ENCODE measurements around the gene MPG.

MPG gene

GRCh38 chr16:67183-67791 lies 10.7 kb upstream of the MPG start:
- no peak for TF ChIP-seq EGR1 (IDR thresholded peaks at IDR 0.05)
- TF ChIP-seq USF1 (IDR thresholded peaks at IDR 0.05), result no peak
- TF ChIP-seq NFIC (IDR thresholded peaks at IDR 0.05), result peak; percentile 52
- TF ChIP-seq MAX (IDR thresholded peaks at IDR 0.05), result no peak
- TF ChIP-seq CEBPB (IDR thresholded peaks at IDR 0.05), result no peak
- TF ChIP-seq CREB1 (IDR thresholded peaks at IDR 0.05; ENCODE audit: low read depth), result no peak
- TF ChIP-seq EP300 (IDR thresholded peaks at IDR 0.05; ENCODE audit: borderline replicate concordance), result no peak; the same call in 1 of the 2 replicates
- no peak for TF ChIP-seq ZBTB7A (IDR thresholded peaks at IDR 0.05; ENCODE audit: low read depth)
- TF ChIP-seq YY1 (IDR thresholded peaks at IDR 0.05; ENCODE audit: low read depth), result no peak
- no peak for TF ChIP-seq TEAD4 (IDR thresholded peaks at IDR 0.05)
- no peak for TF ChIP-seq RAD21 (IDR thresholded peaks at IDR 0.05; ENCODE audit: low read depth)
- no peak for TF ChIP-seq FOXM1 (IDR thresholded peaks at IDR 0.05; ENCODE audit: borderline replicate concordance, low read depth)
- peak; percentile 73 for TF ChIP-seq TCF12 (IDR thresholded peaks at IDR 0.05; ENCODE audit: low read depth)

- no peak for TF ChIP-seq NFIC (IDR thresholded peaks at IDR 0.05)
- no peak for TF ChIP-seq CREB1 (IDR thresholded peaks at IDR 0.05; ENCODE audit: low read depth)
- no peak for TF ChIP-seq EGR1 (IDR thresholded peaks at IDR 0.05)
- TF ChIP-seq ZBTB7A (IDR thresholded peaks at IDR 0.05; ENCODE audit: low read depth), result no peak
- no peak for TF ChIP-seq TCF12 (IDR thresholded peaks at IDR 0.05; ENCODE audit: low read depth)
- no peak for TF ChIP-seq MAX (IDR thresholded peaks at IDR 0.05)
- TF ChIP-seq TEAD4 (IDR thresholded peaks at IDR 0.05), result no peak
- TF ChIP-seq RAD21 (IDR thresholded peaks at IDR 0.05; ENCODE audit: low read depth), result no peak
- TF ChIP-seq YY1 (IDR thresholded peaks at IDR 0.05; ENCODE audit: low read depth), result no peak
- no peak for TF ChIP-seq TAF1 (IDR thresholded peaks at IDR 0.05; ENCODE audit: low read depth)
- TF ChIP-seq FOXM1 (IDR thresholded peaks at IDR 0.05; ENCODE audit: borderline replicate concordance, low read depth), result no peak
- no peak for TF ChIP-seq USF1 (IDR thresholded peaks at IDR 0.05)
- TF ChIP-seq EP300 (IDR thresholded peaks at IDR 0.05; ENCODE audit: borderline replicate concordance), result no peak
- no peak for TF ChIP-seq CEBPB (IDR thresholded peaks at IDR 0.05)
- TF ChIP-seq REST (IDR thresholded peaks at IDR 0.05; ENCODE audit: low read depth), result no peak
Observed at GRCh38 chr16:67884-68789, 9.9 kb upstream of the MPG start.

GRCh38 chr16:69181-69580 lies 8.8 kb upstream of the MPG start:
- no peak for TF ChIP-seq RAD21 (IDR thresholded peaks at IDR 0.05; ENCODE audit: low read depth)
- TF ChIP-seq REST (IDR thresholded peaks at IDR 0.05; ENCODE audit: low read depth), result no peak
- TF ChIP-seq MAX (IDR thresholded peaks at IDR 0.05), result no peak
- no peak for TF ChIP-seq EGR1 (IDR thresholded peaks at IDR 0.05)
- no peak for TF ChIP-seq TAF1 (IDR thresholded peaks at IDR 0.05; ENCODE audit: low read depth)

GRCh38 chr16:71210-71539 lies 6.8 kb upstream of the MPG start:
- TF ChIP-seq FOXM1 (IDR thresholded peaks at IDR 0.05; ENCODE audit: borderline replicate concordance, low read depth) (no peak), USF1 (IDR thresholded peaks at IDR 0.05) (no peak), ZBTB7A (IDR thresholded peaks at IDR 0.05; ENCODE audit: low read depth) (peak; percentile 66), TAF1 (IDR thresholded peaks at IDR 0.05; ENCODE audit: low read depth) (no peak; the same call in 1 of the 2 replicates), TCF12 (IDR thresholded peaks at IDR 0.05; ENCODE audit: low read depth) (no peak), CEBPB (IDR thresholded peaks at IDR 0.05) (no peak), MAX (IDR thresholded peaks at IDR 0.05) (no peak), EP300 (IDR thresholded peaks at IDR 0.05; ENCODE audit: borderline replicate concordance) (0 out of 2 replicates have a peak, but pooled peaks have one; percentile 30), RAD21 (IDR thresholded peaks at IDR 0.05; ENCODE audit: low read depth) (no peak), EGR1 (IDR thresholded peaks at IDR 0.05) (no peak), REST (IDR thresholded peaks at IDR 0.05; ENCODE audit: low read depth) (no peak), NFIC (IDR thresholded peaks at IDR 0.05) (no peak; the same call in 1 of the 2 replicates), YY1 (IDR thresholded peaks at IDR 0.05; ENCODE audit: low read depth) (no peak), CREB1 (IDR thresholded peaks at IDR 0.05; ENCODE audit: low read depth) (no peak), TEAD4 (IDR thresholded peaks at IDR 0.05) (peak; percentile 62)

All from Ishikawa (cell line).